Activated CD8-positive, alpha-beta memory T cell treated with anti-CD3 and anti-CD28 coated beads, Interleukin-2, amount 50 U/mL, for 24 hours (primary cell): Measurements from ENCODE around the gene VPS16.
"Not testable (repeated sequence)": the region's sequence is repeated elsewhere in the genome, so short reads cannot be mapped to it uniquely, and the experiment has no call there.

Experiments used
- DNase-seq: peaks from one replicate; pipeline ENCODE4 v3.0.0-alpha.2; 2020; ENCODE audit errors: extremely low read depth

Gene VPS16

GRCh38 chr20:2807019-2807418, 33.5 kb upstream of the VPS16 start:
- no peak for DNase-seq

- not testable (repeated sequence) for DNase-seq
Observed at GRCh38 chr20:2807929-2808328, 32.6 kb upstream of the VPS16 start.

- no peak for DNase-seq
Observed at GRCh38 chr20:2809690-2810089, 30.9 kb upstream of the VPS16 start.

DNA sequence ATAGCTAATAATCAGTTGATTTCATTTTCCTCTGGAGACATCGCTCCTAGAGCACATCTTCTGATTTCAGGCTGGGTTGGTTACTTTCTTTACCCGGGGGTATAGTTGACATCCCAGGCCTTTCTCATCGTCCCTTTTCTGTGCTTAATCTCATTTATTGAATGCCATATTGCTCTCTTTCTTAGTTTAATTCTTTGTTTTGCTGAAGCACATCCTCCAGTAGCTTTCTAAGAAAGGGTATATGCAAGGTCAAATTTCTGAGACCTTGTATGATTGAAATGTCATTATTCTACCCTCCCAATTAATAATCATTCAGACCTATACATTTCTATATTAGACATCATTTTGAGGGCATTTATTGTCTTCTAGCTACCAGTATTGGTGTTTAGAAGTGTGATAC, 28.4 kb upstream of the VPS16 start:
- no peak for DNase-seq

DNA sequence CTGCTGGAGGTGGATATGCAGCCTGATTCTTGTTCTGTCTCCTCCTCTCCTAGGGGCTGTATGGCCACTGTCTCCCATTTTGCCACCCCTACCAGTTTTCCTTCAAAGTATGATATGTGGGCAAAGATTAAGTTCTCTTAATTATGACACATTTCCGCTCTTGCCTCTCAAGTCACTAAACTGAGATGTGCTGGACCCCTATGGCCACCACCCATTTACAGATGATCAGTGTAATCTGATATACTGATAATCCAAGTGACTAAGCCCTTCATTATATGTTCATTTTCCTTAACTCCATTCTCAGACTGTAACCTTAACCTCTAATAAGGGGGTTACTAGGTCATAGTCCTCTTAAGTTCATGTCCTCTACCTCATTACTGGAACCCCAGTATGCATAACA, 26.5 kb upstream of the VPS16 start:
- DNase-seq: no peak

- no peak for DNase-seq
Observed at GRCh38 chr20:2814587-2815051, 25.9 kb upstream of the VPS16 start, which contains the start of gene C20orf141. C20orf141 (plus strand) TSS chr20:2814987; CDS start chr20:2815185, 198 bp downstream.

DNA sequence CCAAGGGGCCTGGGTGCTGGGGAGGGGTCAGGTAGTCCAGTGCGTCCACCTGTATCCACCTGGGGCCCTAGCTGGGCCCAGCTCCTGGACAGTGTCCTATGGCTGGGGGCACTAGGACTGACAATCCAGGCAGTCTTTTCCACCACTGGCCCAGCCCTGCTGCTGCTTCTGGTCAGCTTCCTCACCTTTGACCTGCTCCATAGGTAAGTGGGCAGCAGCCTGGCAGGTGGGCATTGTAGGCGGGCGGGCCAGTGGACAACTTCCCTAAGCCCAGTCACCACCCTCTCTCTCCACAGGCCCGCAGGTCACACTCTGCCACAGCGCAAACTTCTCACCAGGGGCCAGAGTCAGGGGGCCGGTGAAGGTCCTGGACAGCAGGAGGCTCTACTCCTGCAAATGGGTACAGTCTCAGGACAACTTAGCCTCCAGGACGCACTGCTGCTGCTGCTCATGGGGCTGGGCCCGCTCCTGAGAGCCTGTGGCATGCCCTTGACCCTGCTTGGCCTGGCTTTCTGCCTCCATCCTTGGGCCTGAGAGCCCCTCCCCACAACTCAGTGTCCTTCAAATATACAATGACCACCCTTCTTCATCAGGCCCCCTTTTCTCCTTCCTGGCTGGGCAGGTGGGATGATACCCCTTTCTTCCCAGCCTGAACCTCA, 25.2 kb upstream of the VPS16 start:
- DNase-seq: no peak

- DNase-seq: no peak
Observed at GRCh38 chr20:2816030-2816582, 24.4 kb upstream of the VPS16 start, which contains the start of gene TMEM239. TMEM239 (plus strand) TSS chr20:2816364; CDS start chr20:2816555, 191 bp downstream.

DNA sequence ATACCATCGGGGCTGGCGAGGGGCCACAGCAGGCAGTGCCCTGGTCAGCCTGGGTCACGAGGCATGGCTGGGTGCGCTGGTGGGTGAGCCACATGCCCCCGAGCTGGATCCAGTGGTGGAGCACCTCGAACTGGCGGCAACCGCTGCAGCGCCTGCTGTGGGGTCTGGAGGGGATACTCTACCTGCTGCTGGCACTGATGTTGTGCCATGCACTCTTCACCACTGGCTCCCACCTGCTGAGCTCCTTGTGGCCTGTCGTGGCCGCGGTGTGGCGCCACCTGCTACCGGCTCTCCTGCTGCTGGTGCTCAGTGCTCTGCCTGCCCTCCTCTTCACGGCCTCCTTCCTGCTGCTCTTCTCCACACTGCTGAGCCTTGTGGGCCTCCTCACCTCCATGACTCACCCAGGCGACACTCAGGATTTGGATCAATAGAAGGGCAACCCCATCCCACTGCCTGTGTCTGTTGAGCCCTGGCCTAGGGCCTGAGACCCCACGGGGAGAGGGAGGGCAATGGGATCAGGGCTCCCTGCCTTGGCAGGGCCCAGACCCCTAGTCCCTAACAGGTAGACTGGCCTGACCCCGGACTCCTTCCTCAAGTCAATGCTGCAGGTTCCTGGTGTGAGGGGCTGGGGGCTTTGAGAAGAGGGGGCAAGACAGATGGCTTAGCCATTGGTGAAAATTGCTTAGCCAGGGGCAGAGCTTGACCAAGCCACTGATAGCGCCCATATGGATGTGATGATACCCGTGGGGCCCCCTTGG, 23.8 kb upstream of the VPS16 start:
- no peak for DNase-seq

GRCh38 chr20:2817341-2817726, 23.2 kb upstream of the VPS16 start:
- no peak for DNase-seq

DNA sequence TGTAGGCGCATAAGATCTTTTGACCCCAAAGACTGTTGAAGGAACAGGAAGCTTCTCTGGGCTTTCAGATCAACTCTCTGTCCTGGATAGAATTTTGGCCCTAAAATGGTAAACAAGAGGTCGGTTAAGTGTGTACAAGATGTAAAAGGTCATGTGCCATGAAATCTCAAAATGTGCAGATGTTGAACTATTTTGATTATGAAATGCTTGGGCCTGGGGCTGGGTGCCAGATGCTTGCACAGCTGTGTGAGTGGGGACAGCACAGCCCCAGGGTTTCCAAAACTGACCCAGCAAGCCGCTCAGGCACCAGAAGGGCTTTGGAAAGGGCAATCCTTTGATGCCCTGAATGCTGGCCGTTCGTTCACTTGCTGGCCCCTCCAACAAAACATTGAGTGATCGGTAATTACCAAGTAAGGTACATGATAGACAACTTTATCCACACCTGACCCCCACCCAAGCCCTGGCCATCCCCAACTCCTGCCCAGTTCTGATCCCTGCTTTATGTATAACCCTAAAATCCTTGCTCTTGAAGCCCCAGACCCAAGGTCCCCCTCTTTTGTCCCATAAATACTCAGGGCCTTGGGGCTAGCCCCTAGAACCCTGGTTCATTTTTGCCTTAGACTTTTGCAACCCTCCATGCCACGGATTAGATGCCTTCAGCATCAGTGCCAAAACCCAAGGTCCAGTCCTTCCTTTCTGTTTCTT, 22.5 kb upstream of the VPS16 start:
- no peak for DNase-seq

GRCh38 chr20:2820084-2820895, 20.3 kb upstream of the VPS16 start:
- no peak for DNase-seq

GRCh38 chr20:2820896-2821869, 19.4 kb upstream of the VPS16 start:
- DNase-seq: no peak

DNA sequence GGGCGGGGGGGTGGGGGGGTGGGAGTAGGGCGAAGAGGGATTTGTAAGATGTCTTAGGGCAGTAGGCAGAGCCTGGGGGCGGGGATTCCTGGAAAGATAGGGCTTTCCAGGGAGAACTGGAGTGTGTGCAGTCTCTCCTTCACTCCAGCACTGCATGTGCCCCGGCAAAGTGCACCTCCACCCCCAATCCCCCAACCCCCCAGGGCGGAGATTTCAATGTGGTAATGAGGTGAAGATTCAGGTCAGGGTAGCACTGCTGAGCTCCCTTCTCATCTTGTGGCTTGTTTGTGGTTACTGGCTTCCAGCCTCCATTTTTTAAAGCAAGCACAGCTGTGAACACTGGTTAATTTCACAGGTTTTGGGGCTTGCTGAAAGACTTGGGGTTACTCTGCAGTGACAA, 18.5 kb upstream of the VPS16 start:
- DNase-seq: no peak

DNA sequence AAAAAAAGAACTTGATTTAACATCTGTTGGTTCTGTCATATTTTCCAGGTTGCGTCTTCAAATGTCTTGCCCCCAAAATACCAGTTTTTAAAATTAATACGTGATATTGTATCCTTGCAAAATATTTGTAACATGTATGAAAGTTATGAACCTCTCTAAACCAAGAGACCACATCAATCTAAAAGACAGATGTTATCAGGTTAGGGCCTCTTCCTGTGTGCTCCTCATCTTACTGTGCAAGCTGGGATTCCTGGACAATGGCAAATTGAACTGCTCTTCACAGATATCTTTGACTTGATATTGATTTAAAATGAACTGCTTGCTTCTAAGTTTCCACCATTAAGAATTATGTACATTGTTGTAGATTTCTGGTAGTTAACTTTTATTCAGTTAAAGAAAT, 14.8 kb upstream of the VPS16 start:
- DNase-seq: no peak

- DNase-seq: no peak
Observed at GRCh38 chr20:2826655-2827054, 13.9 kb upstream of the VPS16 start.

- DNase-seq: no peak
Observed at GRCh38 chr20:2829376-2829775, 11.2 kb upstream of the VPS16 start.

DNA sequence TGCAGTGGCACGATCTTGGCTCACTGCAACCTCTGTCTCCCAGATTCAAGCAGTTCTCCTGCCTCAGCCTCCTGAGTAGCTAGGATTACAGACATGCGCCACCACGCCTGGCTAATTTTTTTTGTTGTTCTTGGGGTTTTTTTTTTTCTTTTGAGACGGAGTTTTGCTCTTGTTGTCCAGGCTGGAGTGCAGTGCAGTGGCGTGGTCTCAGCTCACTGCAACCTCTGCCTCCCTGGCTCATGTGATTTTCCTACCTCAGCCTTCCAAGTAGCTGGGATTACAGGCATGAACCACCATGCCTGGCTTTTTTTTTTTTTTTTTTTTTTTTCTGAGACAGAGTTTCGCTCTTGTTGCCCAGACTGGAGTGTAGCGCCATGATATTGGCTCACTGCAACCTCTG, 9.3 kb upstream of the VPS16 start:
- not testable (repeated sequence) for DNase-seq

DNA sequence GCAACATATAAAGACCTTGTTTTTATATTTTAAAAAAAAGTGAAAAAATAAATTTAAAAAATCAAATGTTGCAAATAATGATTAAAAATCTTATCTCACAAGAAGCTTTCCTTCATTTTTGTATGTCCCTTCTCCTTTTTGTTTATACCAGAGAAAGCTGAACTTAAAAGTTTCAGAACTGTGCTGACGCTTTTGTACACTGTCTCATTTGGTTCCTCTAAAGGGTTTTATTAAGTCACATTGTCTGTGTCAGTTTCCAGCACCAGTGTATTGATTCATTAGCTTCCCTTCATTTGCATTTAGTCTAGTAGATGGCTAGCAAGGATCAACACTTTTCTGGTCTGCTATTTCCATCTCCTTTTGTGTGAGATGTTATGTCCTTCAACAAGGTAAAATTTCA, 6.8 kb upstream of the VPS16 start:
- DNase-seq: no peak

DNA sequence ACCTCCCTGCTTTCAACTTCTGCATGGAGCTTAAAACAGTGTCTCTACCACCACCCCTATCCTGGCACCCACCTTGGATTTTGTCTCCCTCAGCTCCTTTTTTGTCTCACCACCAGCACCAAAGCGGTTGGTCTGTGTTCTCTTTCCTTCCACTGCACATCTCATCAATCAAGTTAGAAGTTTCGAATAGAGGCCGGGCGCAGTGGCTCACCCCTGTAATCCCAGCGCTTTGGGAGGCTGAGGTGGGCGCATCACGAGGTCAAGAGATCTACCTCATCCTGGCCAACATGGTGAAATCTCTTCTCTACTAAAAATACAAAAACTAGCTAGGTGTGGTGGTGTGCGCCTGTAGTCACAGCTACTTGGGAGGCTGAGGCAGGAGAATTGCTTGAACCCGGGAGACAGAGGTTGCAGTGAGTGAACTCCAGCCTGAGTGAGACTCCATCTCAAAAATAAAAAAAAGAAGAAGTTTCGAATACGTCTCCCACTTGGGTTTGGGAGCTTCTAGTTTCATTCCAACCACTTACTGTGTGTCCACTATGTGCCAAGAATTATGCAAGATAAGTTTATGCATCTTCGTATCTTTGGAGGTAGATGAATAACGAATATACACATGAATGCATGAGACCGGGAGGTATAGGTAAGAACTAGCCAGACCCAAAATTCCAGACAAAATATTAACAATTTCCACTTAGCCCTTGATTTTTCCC, 6.0 kb upstream of the VPS16 start:
- DNase-seq: no peak
